ENCODE results near the gene RBM3.

DNA sequence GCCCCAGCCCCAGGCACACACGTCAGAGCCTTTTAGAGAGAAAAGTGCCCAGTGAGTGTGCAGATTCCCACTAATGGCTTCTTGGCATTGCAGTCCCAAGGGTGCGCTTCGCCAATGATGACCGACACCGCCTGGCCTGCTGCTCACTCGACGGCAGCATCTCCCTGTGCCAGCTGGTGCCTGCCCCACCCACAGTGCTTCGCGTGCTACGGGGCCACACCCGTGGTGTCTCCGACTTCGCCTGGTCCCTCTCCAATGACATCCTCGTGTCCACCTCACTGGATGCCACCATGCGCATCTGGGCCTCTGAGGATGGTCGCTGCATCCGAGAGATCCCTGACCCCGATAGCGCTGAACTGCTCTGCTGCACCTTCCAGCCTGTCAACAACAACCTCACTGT lies 25.9 kb downstream of the RBM3 start:
- TF ChIP-seq POLR2A (IDR thresholded peaks at IDR 0.05; ENCODE audit: low read depth, low read length) = no peak
- no peak for TF ChIP-seq POLR2AphosphoS5 (IDR thresholded peaks at IDR 0.05; ENCODE audit: low read depth, low read length)
